ENCODE measurements around the gene GJC1. TPM values are rescaled to one million over a fixed set of nuclear protein-coding genes. Genes with fewer than 3 reads are reported as not detected.

GJC1 gene
- total RNA-seq, 1 experiment from 2014 or later = 42.7 TPM

- no peak for DNase-seq (ENCODE audit: low read depth)
Measured at GRCh38 chr17:44778656-44779210, 51.4 kb downstream of the GJC1 start.

DNA sequence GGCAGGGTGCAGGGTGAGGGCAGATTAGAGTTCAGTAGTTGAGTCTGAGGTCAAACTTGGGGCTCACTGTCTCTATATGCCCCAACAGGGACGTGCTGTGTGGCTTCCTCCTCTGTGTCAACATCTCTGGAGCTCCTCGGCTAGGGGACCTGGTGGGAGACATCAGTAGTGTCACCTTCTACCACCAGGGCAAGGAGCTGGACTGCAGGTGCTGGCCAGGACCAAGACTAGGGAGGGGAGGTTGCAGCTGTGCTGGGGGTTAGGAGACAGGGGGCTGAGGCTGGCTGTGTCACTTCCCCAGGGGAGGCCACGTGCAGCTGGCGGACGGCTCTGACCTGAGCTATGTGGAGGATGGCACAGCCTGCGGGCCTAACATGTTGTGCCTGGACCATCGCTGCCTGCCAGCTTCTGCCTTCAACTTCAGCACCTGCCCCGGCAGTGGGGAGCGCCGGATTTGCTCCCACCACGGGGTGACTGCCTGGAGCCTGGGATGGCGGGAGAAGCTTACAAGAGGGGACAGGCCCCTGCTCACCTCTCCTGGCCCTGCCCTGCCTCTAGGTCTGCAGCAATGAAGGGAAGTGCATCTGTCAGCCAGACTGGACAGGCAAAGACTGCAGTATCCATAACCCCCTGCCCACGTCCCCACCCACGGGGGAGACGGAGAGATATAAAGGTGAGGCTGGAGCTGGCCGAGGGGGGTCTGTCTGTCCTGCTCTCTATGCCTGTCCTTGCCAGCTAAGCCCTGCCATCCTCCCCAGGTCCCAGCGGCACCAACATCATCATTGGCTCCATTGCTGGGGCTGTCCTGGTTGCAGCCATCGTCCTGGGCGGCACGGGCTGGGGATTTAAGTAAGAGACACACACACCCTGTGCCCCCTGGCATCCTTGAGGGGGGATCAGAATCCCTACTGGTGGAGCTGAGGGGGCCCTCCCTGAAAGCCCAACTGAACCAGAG, 52.4 kb downstream of the GJC1 start:
- DNase-seq (ENCODE audit: low read depth) = no peak

DNA sequence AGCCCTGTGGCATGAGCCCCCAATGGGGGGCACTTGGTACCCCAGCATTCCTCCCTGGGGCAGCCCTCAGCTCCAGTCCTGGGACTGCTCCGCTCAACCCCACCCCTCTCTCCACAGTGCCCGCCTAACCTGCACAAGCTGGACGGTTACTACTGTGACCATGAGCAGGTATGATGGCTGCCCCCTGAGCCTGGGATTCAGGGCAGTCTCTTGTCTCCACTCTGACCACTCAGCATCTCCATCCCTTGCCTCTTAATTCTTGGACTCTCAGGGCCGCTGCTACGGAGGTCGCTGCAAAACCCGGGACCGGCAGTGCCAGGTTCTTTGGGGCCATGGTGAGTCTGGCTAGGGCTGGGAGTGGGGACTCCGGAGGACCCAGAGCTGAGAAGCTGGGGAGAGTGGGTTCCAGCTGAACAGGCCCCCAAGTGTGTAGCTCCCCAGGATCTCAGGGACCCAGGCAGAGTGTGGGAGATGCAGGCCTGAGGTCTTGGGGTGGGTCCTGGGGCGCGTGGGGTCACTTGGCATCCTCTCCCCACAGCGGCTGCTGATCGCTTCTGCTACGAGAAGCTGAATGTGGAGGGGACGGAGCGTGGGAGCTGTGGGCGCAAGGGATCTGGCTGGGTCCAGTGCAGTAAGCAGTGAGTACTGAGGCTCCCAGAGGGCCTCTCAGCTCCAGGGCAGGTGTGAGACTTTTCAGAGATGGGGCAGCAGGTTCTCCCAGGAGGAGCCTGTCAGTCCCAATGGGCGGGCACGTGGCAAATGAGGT, 53.3 kb downstream of the GJC1 start:
- DNase-seq (ENCODE audit: low read depth) = no peak

- DNase-seq (ENCODE audit: low read depth) = no peak
Measured at GRCh38 chr17:44775838-44776621, 54.1 kb downstream of the GJC1 start.

- DNase-seq (ENCODE audit: low read depth) = peak; percentile 97
Measured at GRCh38 chr17:44775136-44775837, 54.8 kb downstream of the GJC1 start.

DNA sequence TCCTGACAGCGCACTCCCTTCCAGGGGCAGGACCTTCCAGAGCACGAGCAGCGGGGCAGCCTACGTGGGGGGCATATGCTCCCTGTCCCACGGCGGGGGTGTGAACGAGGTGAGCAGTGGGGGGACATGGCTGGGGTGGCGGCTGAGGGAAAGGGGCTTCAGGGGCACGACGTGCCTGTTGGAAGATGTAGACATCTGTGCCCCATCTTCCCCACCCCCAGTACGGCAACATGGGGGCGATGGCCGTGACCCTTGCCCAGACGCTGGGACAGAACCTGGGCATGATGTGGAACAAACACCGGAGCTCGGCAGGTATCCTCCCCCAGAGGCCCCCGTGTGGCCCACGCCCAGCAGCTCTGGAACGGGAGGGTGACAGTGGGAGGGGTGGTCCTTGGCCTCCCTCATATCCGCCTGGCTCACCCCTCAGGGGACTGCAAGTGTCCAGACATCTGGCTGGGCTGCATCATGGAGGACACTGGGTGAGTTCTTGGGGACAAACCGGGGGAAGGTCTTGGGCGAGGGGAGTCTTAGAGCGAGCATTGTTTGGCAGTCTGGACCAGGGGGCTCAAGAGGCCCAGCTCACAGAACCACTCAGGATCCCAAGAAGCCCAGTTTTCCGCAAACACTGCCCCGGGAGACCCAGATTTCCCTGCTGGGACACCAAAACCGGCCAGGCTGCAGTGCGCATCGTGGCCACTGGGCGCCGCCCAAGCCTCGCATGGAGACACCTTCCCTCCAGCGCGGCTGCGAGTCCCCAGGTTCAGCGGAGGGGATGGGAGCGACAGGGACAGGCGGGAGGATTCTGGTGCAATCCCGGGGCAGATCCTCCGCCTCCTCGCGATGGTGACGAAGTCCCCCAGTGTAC, 55.6 kb downstream of the GJC1 start:
- DNase-seq (ENCODE audit: low read depth) = peak; percentile 73

DNA sequence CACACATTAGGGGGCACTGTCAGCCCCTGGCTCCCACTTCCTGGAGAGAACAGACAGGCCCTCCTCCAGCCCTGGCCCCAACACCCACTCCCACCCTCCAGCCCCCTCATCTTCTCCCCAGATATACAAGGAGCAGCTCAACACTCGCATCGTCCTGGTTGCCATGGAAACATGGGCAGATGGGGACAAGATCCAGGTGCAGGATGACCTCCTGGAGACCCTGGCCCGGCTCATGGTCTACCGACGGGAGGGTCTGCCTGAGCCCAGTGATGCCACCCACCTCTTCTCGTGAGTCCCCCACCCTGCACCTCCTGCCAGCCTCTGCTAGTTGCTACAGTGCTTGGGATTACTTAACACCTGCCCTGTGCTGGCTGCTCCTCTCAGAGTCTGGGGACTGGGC, 56.9 kb downstream of the GJC1 start:
- no peak for DNase-seq (ENCODE audit: low read depth)

- DNase-seq (ENCODE audit: low read depth) = no peak
Measured at GRCh38 chr17:44772308-44773045, 57.6 kb downstream of the GJC1 start.

GRCh38 chr17:44770166-44770925, 59.7 kb downstream of the GJC1 start:
- DNase-seq (ENCODE audit: low read depth) = no peak

GRCh38 chr17:44769647-44770084, 60.4 kb downstream of the GJC1 start:
- DNase-seq (ENCODE audit: low read depth) = no peak

GRCh38 chr17:44769230-44769629, 60.9 kb downstream of the GJC1 start:
- no peak for DNase-seq (ENCODE audit: low read depth)

DNA sequence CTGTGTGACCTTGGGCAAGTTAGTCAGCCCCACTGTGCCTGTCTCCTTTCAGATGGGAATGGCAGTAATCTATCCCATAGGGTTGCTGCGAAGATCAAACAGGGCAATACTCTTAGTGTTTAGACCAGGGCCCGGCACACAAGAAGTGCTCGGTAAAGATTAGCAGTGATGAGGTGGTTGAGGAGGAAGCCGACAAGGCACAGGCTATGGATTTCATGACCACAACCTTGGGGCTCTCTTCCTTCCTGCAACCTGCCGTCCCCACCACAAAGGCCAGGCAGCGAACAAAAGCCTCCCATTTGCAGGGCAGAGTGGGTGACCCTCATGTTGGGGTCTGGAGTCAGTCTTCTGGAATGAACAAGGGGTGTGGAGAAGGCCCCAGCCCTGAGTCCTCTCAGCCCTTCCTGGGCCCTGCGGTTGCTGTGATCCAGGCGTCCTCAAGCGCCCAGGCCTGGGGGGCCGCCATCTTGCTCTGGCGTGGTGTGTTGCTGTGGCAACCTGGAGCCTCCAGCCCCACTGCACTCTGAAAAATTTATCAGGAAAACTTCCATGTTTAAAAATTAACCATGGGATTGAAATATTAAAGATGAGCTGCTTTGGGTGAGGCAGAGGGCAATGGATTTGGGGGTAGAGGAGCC, 61.5 kb downstream of the GJC1 start:
- DNase-seq (ENCODE audit: low read depth) = no peak

DNA sequence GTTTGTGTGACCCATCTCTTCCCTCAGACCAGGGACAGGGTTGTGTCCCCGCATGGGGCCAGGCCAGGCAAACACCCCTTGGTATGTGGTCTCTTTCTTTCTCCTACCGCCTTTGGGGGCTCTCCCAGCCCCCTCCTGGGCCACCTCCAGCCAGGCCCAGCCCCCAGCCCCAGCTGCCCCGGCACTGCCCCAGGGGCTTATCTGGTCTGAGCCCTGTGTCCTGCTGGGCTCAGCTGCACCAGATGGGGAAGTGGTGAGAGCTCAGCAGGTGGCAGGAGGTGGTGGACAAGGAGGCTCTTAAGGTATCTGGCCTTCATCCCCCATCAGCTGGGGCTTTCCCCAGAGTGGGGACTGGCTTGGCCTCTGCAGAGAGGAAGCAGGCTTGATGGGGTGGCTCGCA, 62.6 kb downstream of the GJC1 start:
- DNase-seq (ENCODE audit: low read depth) = no peak

DNA sequence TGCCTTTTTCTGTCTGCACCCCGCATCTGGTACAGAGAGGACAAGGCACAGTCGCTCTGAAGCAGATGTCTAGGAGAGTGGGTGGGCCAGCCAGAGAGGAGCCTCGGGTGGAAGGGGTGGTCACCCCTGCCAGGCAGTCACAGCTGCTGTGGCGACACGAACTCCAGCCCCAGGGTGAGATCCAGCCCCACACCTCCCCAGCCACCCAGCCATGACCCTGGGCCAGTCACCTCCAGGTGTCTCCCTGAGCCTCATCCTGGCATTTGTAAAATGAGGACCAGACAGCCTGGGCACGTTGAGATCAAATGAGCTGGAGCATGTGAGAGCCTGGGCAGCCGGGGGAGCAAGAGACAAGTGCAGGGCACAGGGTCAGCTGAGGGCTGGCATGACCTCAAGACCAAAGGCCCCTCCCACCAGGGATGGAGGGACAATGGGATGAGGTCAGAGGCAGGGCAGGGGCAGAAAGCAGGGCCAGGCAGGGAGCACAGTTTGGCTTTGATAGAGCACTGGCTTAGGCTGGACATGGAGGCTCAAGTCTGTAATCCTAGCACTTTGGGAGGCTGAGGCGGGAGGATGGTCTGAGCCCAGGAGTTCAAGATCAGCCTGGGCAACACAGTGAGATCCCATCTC, 63.6 kb downstream of the GJC1 start:
- no peak for DNase-seq (ENCODE audit: low read depth)

DNA sequence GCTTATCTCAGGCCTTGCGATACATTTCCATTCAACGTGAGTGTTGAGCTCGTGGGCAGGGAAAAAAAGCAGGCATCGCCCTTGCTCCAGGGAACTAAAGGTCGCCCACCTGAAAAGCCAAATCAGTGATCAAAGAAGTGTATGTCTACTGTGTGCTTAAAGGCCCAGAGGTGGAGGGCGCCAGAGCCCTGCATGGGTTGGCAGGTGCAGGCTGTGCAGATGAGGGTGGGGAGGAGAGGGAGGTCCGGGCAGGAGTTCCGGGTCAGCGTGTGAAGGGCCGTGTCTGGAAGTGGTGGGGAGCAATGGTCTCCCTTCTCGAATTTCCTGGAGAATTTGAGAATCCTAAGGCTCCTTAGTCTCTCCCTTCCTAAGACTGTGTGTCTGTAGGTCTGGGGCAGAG, 64.1 kb downstream of the GJC1 start:
- DNase-seq (ENCODE audit: low read depth) = no peak

DNA sequence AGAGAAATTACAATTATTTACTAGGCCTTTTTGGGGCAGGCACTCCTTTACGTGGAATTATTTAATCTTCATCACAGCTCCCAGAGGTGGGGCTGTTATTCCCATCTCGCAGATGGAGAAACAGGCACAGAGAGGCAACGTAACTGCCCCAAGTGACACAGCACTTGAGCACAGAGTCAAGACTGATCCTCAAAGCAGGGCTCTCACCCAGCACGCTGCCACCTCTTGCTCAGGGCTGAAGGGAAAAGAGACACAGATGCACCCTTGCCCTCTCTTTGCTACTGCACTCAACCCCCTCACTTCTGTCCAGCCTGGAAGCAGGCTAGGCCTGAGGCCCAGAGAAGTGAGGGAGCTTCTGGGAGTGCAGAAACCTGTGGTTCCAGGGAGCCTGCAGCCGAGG, 66.9 kb downstream of the GJC1 start:
- no peak for DNase-seq (ENCODE audit: low read depth)

Measured in HT1080 (cell line).